HK-2 (cell line): ENCODE results near the gene SRSF9.

Experiments
- DNase-seq: peaks from one replicate; pipeline ENCODE4 v3.0.0-alpha.2; 2018; ENCODE audit not compliant: unreplicated experiment

Gene SRSF9

GRCh38 chr12:120481022-120481767 lies 11.6 kb upstream of the SRSF9 start:
- DNase-seq: no peak

- DNase-seq: no peak
Observed at GRCh38 chr12:120480211-120480610, 10.7 kb upstream of the SRSF9 start.

GRCh38 chr12:120479458-120479857 lies 9.9 kb upstream of the SRSF9 start:
- DNase-seq: no peak

- DNase-seq: no peak
Observed at GRCh38 chr12:120475643-120476042, 6.1 kb upstream of the SRSF9 start.

GRCh38 chr12:120474616-120474960 lies 5.0 kb upstream of the SRSF9 start:
- DNase-seq: peak; percentile 80

- DNase-seq: no peak
Observed at GRCh38 chr12:120473807-120474615, 4.5 kb upstream of the SRSF9 start.

- no peak for DNase-seq
Observed at GRCh38 chr12:120472521-120472920, 3.0 kb upstream of the SRSF9 start.

GRCh38 chr12:120470150-120470784 lies 719 bp upstream of the SRSF9 start:
- no peak for DNase-seq

GRCh38 chr12:120468821-120469449 lies 613 bp downstream of the SRSF9 start:
- peak; percentile 35 for DNase-seq

GRCh38 chr12:120468325-120468820 lies 1.2 kb downstream of the SRSF9 start:
- DNase-seq: peak; percentile 64

- no peak for DNase-seq
Observed at GRCh38 chr12:120467439-120467838, 2.1 kb downstream of the SRSF9 start.

- DNase-seq: peak; percentile 26
Observed at GRCh38 chr12:120466560-120467315, 2.8 kb downstream of the SRSF9 start.

GRCh38 chr12:120465756-120466155 lies 3.8 kb downstream of the SRSF9 start:
- DNase-seq: no peak

GRCh38 chr12:120463712-120464111 lies 5.8 kb downstream of the SRSF9 start:
- DNase-seq: no peak

GRCh38 chr12:120462099-120462640 lies 7.4 kb downstream of the SRSF9 start:
- no peak for DNase-seq

GRCh38 chr12:120460157-120460556 lies 9.4 kb downstream of the SRSF9 start:
- no peak for DNase-seq

GRCh38 chr12:120457133-120457532 lies 12.4 kb downstream of the SRSF9 start:
- DNase-seq: no peak

- DNase-seq: no peak
Observed at GRCh38 chr12:120455302-120455701, 14.2 kb downstream of the SRSF9 start.

- DNase-seq: no peak
Observed at GRCh38 chr12:120453977-120454376, 15.6 kb downstream of the SRSF9 start.

GRCh38 chr12:120453060-120453750 lies 16.3 kb downstream of the SRSF9 start:
- DNase-seq: no peak
